Ovary (tissue), 3 donors: Measurements from ENCODE around the gene HSPA12B.

Experiments used
- CTCF ChIP-seq, 3 donors: fragments of 450-650 bp in 2 of 3; fragments of 200-600 bp in 1 of 3; IDR thresholded peaks; one replicate each; pipeline versions ENCODE4 v1.5.1 to v1.8.0; 2016 to 2022; ENCODE audit warnings: antibody characterized with exemption in 3 of 3, mild to moderate bottlenecking in 1 of 3
- EP300 ChIP-seq: sonication (generic); formaldehyde crosslinking; IDR thresholded peaks from one replicate; pipeline ENCODE4 v1.6.1; 2017; ENCODE audit warnings: antibody characterized with exemption
- POLR2A ChIP-seq: fragments of 450-650 bp; IDR thresholded peaks from one replicate; pipeline ENCODE4 v1.6.1; 2017; ENCODE audit warnings: antibody characterized with exemption, mild to moderate bottlenecking, moderate library complexity
- donor health status: DM: no; HTN: no; CAD: no.

GRCh38 chr20:3721912-3722311 lies 10.6 kb upstream of the HSPA12B start:
- no peak for TF ChIP-seq EP300
- no peak for TF ChIP-seq CTCF (IDR thresholded peaks at IDR 0.05)
- TF ChIP-seq POLR2A: no peak
